OCI-LY7 (cell line): ENCODE measurements around the gene CPLANE1.

Source experiments
- CTCF ChIP-seq: fragments of 200-600 bp; sonication (generic); conservative IDR thresholded peaks from 2 replicates; pipeline ENCODE4 v1.5.1; 2014; ENCODE audit warnings: mild to moderate bottlenecking, antibody characterized with exemption, low read length, moderate library complexity, mixed read lengths
- EZH2phosphoT487 ChIP-seq: fragments of 200-600 bp; sonication (generic); IDR thresholded peaks from 2 replicates; pipeline ENCODE4 v1.6.1; 2018; ENCODE audit warnings: low read depth, borderline replicate concordance, mild to moderate bottlenecking, mixed run types, antibody characterized with exemption, low read length, moderate library complexity, mixed read lengths

GRCh38 chr5:37109338-37109737 lies 139.8 kb downstream of the CPLANE1 start:
- no peak for TF ChIP-seq CTCF
- TF ChIP-seq EZH2phosphoT487, result no peak
